ENCODE measurements around the gene HS3ST4. TPM values are rescaled to one million over a fixed set of nuclear protein-coding genes. Genes with fewer than 3 reads are reported as not detected.

Gene HS3ST4
- total RNA-seq, 1 donor from 2014 or later = not detected

DNA sequence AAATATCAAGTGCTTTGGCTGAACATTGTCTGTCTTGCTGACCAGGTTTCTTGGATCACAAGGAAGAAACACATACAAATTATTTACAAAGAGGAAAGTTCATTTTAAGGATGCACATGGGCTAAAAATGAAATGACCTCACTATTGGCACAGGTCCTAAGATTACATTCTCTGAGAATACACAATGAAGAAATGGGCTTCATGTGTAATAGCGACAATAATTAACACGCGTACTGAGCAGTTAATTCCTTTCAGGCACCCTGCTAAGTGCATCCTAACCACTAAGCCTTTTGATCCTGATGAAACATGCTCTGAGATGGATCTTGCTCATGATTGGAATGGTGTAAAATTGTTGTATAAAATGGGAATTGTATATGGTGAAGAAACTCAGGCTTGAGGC is 429.0 kb downstream of the HS3ST4 start:
- no peak for ATAC-seq
- intact Hi-C loops (cut with DNase I) = no loop called here
- no peak for DNase-seq (ENCODE audit: missing footprints)

DNA sequence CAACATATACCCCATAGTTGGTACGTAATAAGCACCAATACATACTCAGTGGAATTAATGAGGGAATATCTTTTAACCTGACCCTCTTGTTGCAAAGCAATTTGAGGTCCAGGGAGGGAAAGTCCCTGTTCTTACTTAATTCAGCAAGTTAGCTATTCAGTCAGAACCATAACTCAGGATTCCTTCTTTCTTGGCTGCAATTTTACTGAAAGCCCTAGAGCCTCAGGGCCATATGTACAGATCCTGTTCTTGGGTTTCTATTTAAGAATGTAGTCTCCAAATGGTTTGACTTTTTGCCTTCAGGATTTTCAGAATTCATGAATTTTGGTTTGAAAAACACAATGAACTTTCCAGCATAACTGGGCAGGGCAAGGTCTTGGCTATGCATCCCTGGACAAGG is 436.5 kb downstream of the HS3ST4 start:
- DNase-seq (ENCODE audit: missing footprints) (no peak), ATAC-seq (no peak)
- intact Hi-C loops (cut with DNase I) = no loop called here

DNA sequence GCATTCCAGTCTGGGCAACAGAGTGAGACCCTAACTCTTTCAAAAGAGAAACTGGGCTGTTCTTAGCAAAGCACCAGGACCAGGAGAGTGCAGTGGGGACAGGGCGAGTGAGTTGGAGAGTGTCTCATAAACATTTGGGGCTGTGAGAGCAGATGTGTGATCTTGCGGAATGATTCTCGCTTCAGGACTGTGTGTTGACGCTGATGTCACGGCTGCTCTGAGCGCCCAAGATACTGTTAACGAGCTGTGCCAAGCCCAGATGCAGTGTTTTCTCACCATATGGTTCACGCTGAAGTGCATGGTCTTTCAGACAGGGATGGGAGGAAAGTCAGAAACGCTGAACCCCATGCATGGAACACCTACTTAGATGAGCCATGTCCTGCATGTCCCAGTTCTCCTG is 438.2 kb downstream of the HS3ST4 start:
- DNase-seq (ENCODE audit: missing footprints) (no peak), ATAC-seq (no peak)
- intact Hi-C loops (cut with DNase I) = no loop called here

DNA sequence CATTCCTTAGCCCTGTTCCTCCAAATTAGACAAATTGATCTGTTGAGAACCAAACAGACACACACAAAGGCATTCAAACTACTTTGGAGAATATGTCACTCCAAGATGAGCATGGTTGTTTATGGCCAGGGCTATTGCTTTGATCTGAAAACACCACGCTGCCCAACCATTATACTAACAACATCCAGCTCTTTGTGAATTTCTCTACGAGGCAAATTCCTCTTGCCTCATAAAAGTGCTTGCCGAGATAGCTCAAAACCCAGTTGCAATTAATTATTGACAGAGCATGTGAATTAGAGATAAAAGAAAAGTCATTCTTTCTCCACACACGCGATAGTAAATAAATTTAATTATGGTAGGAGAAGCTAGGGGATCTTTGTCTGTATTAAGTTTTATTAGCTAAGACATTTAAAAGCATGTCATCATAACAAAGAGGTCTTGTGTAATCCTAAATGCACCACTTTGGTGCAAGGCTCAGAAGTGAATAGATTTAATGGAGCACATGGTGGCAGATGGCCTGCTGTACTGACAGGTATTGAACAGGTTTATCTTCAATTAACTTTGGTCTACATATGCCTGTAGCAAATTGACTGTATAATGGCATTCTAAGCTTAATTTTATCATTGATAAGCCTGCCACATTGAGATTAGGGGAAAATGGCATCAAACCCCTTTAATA is 441.8 kb downstream of the HS3ST4 start:
- ATAC-seq (no peak), DNase-seq (ENCODE audit: missing footprints) (no peak)
- intact Hi-C loops (cut with DNase I) = no loop called here

DNA sequence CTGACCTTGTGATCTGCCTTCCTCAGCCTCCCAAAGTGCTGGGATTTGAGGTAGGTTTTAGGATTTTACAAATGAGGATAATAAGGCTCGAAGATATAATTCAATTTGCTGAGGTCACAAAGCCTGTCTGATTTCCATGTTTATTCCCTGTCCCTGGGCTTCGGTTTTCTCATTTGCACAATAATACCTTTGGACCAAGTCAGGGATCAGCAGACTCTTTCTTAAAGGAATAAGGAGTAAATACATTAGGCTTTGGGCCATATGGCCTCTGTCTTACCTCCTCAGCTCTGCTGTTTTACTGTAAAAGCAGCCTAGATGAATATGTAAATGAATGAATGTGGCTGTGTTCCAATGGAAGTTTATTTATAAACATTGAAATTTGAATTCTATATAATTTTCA is 442.8 kb downstream of the HS3ST4 start:
- no peak for DNase-seq (ENCODE audit: missing footprints)

DNA sequence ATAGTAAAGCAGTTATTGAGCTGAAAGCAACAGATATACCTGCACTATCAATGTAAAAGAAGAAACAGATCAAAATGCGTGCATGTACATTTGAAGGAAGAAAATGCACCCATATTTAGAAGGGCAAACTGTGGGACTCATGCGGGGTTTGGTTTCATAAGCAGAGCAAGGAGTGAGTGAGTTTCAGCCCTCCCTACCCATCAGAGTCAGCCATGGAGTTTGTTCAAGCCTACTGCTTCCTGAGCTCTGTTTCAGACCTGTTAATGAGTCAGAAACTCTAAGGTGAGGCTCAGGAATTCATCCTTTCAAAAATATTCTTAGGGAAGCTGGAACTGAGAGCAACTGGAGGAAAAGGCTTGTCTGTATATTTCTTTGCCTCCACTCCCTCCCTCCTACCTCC is 446.2 kb downstream of the HS3ST4 start:
- intact Hi-C loops (cut with DNase I) = no loop called here
- no peak for ATAC-seq
- DNase-seq (ENCODE audit: missing footprints) = no peak

More for the DNA sequence above, 442.8 kb downstream of the HS3ST4 start:
- intact Hi-C loops (cut with DNase I) = no loop called here
- ATAC-seq = no peak

DNA sequence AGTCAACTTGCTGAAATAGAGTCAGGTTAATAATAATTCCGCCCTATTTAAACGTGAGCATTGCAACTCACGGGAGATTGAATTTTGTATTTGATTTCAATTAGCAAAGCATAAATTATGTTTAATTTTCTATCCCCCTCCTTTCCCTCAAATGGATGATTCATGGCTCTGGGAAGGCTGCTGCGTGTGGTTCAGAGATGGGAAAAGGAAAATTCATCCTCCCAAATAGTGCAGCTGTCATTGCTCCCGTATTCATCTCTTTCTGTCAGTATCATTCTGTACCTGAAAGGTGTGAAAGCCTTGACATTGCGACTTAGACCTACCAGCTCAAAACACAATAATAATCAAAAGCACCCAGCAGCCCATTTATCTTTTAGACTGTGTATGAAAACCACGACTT is 447.3 kb downstream of the HS3ST4 start:
- DNase-seq (ENCODE audit: missing footprints) = no peak
- intact Hi-C loops (cut with DNase I) = no loop called here
- ATAC-seq = no peak

DNA sequence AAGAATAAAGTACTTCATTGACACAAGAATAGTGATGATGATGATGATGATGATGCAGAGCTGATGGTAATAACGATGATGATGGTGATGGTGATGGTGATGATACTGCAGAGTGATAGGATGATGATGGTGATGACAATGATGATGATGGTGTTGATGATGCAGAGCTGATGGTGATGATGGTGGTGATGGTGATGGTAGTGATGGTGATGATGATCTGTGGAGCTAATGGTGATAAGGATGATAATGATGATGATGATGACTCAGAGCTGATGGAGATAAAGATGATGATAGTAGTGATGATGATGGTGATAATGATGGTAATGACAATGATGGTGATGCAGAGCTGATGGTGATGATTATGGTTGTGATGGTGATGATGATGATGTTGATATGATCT is 448.1 kb downstream of the HS3ST4 start:
- intact Hi-C loops (cut with DNase I) = no loop called here
- ATAC-seq = no peak
- DNase-seq (ENCODE audit: missing footprints) = no peak

DNA sequence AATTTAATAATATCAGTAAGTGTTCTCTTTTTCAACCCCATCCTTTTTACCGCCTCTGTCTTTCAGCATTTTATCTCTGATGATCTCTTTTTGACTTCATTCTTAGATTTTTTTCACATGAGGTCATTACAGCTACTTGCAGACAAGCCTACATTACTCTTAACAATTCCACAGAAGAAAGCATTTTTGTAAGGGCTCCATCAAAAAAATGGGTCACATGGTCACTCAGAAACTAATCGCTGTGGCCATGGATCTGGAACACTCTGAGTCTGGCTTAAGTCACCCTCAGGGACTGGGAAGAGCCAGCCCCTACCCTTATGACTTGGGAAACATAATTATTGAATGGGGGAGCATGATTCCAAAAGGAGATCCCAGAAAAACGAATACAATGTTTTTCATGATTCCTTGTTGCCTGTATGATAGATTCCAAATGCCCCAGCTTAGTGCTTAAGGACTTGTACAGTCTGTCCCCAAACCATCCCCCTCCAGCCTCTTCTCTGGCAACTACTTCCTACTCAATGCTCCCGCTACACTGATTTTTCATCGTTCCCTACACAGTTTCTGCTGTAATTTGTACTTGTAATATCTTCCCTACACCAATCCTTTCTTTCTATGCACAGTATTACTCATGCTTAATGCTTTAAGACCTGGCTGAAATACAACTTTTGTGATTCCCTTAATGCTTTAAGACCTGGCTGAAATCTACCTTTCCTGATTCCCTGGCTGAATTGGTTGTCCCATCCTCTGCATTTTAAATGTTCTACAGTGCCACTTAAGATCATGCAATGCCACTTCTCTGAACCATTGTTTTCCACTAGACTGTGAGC is 457.8 kb downstream of the HS3ST4 start:
- DNase-seq (ENCODE audit: missing footprints) (no peak), ATAC-seq (no peak)
- intact Hi-C loops (cut with DNase I) = no loop called here

DNA sequence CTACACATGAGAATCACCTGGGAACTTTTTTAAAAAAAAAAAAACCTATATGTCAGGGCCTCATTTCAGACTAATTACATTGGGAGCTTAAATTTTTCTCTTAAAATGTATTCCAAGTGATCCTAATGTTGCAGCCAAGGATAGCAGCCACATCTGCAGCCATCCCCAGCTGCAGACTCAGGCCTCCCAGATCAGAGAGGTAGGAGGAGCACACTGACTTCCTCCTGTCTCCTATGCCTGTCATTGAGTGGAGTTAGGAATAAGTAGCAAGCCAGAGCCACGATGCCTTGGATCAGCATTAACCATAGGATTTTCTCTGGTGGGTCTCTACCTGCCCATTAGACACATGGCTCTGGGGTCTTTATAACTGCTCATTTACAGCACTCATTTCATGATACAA is 463.5 kb downstream of the HS3ST4 start:
- intact Hi-C loops (cut with DNase I) = no loop called here
- DNase-seq (ENCODE audit: missing footprints) (no peak), ATAC-seq (no peak)

DNA sequence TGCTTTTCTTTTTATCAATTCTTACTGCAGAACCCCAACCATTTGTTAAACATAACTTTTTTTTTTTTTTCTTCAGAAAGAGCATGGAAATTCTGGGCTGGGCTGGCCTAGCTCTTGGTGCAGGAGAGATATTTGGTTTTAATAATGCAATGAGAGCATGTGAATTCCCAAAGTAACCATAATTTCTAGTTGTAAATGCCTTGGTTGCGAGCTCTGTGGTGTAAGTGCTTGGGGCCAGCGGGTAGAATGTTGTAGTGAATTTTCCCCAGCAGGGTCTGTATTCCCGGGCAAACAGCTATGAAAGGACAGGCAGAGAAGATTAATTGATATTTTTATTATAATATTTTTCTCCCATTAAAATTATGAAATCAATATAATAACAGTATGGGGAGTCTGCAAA is 465.6 kb downstream of the HS3ST4 start:
- intact Hi-C loops (cut with DNase I) = no loop called here
- no peak for ATAC-seq
- no peak for DNase-seq (ENCODE audit: missing footprints)

DNA sequence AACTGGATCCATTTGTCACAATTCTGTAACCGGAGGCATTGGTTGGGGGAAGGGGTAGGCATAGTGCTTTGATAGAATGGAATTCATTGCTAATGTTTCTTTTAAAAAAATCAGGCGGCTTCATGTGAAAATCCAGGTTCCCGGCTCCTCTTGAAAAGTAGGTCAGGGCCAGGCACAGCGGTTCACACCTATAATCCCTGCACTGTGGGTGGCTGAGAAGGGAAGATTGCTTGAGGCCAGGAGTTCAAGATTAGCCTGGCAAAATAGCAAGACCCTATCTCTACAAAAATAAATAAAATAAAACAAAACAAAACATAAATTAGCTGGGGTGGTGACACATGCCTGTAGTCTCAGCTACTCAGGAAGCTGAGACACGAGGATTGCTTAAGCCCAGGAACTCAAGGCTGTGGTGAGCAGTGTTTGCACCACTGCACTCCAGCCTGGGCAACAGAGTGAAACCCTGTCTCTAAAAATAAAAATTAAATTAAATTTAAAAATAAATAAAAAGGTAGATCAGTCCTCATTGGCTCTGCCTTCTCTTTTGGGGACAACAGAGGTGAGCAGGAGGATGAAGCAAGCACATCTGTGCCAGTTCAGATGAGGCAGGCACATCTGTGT is 466.5 kb downstream of the HS3ST4 start:
- no peak for DNase-seq (ENCODE audit: missing footprints)
- intact Hi-C loops (cut with DNase I) = no loop called here
- ATAC-seq = no peak

DNA sequence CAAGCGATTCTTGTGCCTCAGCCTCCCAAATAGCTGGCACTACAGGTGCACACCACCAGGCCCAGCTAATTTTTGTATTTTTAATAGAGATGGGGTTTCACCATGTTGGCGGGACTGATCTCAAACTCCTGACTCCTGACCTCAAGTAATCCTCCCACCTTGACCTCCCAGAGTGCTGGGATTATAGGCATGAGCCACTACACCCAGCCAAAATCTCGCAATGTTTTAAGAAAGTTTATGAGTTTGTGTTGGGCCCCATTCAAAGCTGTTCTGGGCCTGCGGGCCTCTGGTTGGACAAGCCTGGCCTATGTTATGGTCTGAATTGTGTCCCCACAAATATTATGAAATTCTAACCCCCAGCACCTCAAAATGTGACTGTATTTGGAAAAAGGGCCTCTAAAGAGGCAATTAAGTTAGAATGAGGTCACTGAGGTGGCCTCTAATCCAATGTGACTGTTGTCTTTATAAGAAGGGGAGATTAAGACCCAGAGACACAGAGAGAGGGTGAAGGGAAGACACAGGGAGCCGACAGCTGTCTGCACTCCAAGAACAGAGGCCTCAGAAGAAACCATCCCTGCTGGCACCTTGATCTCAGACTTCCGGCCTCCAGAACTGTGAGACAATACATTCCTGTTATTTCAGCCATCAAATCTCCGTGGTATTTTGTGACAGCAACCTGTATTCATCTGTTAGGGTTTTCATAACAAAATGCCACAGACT is 469.9 kb downstream of the HS3ST4 start:
- DNase-seq (ENCODE audit: missing footprints) (no peak), ATAC-seq (no peak)
- intact Hi-C loops (cut with DNase I) = no loop called here

DNA sequence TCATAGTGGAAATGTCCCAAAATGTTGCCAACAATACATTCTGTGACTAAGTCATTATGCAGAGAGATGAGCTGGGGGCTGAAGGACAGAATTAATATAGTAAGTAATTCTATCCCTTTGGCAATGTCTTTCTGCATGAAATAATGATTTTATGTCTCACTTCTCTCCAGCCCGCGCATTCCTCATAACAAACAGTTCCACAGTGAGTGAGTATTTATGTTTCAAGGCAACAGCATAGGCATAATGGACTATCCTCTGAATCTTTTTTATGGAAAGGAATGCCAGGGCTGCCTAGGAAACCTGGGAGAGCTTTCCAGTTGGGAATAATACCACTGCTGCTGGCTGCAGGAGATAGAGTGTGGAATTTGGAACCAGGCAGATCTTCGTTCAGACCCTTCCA is 477.7 kb downstream of the HS3ST4 start:
- intact Hi-C loops (cut with DNase I) = no loop called here
- DNase-seq (ENCODE audit: missing footprints) (no peak), ATAC-seq (no peak)

DNA sequence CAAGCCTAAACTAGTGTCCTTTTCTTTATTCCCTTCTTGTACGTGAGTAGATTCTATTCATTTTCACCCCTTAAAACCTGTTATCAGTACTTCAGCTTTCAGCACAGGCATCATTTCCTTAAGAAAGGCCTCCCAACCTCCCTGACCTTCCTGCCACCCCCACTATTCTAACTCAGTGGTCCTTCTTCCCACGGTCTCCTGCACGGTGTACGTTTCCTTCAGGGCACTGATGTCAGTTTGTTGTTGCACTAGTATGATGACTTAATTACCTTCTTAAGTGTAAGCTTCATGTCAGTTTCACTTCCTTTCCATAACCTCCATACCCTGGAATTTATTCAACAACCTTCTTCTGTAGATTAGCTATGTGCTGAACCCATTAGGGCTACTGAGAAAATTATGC is 484.2 kb downstream of the HS3ST4 start:
- intact Hi-C loops (cut with DNase I) = no loop called here
- DNase-seq (ENCODE audit: missing footprints) (no peak), ATAC-seq (no peak)

DNA sequence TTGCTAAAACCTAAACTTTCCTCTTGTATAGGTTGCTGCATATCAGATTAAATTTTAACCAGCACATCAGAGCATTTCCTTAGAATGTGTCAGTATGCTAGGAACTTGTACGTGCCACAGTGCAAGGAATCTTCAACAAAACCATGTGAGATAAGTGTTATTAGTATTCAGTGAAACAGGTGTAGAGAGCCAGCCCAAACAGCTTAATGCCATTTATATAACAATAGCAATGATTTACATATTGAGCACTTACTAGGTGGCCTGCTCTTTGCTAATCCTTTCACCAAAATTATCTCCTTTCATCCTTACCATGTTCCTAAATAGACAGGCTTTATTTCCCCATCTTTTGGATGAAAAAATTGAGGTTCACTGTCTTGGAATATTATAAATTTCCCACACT is 485.7 kb downstream of the HS3ST4 start:
- DNase-seq (ENCODE audit: missing footprints) (no peak), ATAC-seq (no peak)
- intact Hi-C loops (cut with DNase I) = no loop called here

DNA sequence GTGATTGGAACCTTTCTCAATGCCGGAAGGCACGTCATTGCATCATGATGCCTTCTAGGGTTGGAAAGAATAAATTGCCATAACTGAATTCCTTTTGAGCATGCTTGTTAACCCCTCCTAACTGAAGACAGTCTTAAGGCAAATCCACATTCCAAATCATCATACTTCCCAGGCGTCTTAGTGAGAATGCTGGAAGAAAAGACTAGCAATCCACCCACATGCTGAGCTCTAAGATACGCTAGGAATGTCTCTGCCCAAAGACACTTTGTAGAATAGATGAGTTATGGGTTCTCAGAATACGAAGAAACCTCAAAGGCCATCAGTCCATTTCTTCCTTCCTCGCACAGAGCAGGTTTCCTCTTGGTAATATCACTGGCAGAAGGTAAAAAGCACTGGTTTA is 486.5 kb downstream of the HS3ST4 start:
- ATAC-seq (no peak), DNase-seq (ENCODE audit: missing footprints) (no peak)
- intact Hi-C loops (cut with DNase I) = no loop called here

DNA sequence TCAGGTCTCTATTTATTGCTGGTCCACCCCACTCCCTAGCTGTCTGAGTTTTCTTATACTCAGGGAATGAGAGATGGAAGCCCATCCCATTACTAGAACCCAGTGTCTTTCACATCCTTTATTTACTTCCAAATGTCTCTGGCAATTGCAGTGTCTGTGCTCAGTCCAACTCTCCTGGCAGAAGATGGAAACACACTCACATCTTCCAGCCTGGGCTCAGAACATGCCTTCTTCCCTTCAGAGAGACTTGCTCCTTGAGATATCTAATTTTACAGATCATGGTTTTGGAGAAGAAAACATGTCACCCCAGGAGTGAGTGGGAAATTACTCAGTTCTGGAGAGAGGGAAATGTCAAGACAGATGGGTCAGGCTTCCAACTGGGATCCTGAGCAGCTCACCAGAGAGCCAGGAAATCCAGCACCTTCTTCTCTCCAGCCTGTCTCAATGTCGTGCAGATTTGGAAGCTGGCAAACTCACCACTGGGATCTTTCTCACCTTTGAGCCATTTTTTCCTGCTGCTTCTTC is 494.4 kb downstream of the HS3ST4 start:
- ATAC-seq (no peak), DNase-seq (ENCODE audit: missing footprints) (no peak)
- intact Hi-C loops (cut with DNase I) = no loop called here

Data from Right ventricle myocardium inferior (tissue), 1 donor.